GM18861 (cell line): ENCODE results near the gene ANKS1B.
"Not testable (repeated sequence)": the region's sequence is repeated elsewhere in the genome, so short reads cannot be mapped to it uniquely, and the experiment has no call there.

Experiments
- ATAC-seq: cut with Tn5 transposase; IDR thresholded peaks from one replicate; pipeline ENCODE4 v1.9.1; 2021; ENCODE audit not compliant: unreplicated experiment

The ANKS1B gene

GRCh38 chr12:98803468-98804209 lies 1181.1 kb downstream of the ANKS1B start:
- ATAC-seq = no peak

GRCh38 chr12:98799822-98800221 lies 1184.9 kb downstream of the ANKS1B start:
- ATAC-seq = no peak

- ATAC-seq = no peak
Observed at GRCh38 chr12:98799146-98799810, 1185.5 kb downstream of the ANKS1B start.

GRCh38 chr12:98797200-98797599 lies 1187.5 kb downstream of the ANKS1B start:
- ATAC-seq = no peak

GRCh38 chr12:98796745-98797144 lies 1188.0 kb downstream of the ANKS1B start:
- no peak for ATAC-seq

- ATAC-seq = no peak
Observed at GRCh38 chr12:98793121-98793520, 1191.6 kb downstream of the ANKS1B start.

GRCh38 chr12:98791406-98791805 lies 1193.3 kb downstream of the ANKS1B start:
- ATAC-seq = no peak

- no peak for ATAC-seq
Observed at GRCh38 chr12:98788396-98788795, 1196.3 kb downstream of the ANKS1B start.

- no peak for ATAC-seq
Observed at GRCh38 chr12:98786653-98787052, 1198.1 kb downstream of the ANKS1B start.

- no peak for ATAC-seq
Observed at GRCh38 chr12:98783420-98783819, 1201.3 kb downstream of the ANKS1B start.

- ATAC-seq = no peak
Observed at GRCh38 chr12:98780261-98780660, 1204.5 kb downstream of the ANKS1B start.

- ATAC-seq = no peak
Observed at GRCh38 chr12:98772818-98773217, 1211.9 kb downstream of the ANKS1B start.

- no peak for ATAC-seq
Observed at GRCh38 chr12:98771811-98772752, 1212.7 kb downstream of the ANKS1B start.

GRCh38 chr12:98770230-98770629 lies 1214.5 kb downstream of the ANKS1B start:
- no peak for ATAC-seq

GRCh38 chr12:98769068-98769467 lies 1215.7 kb downstream of the ANKS1B start:
- ATAC-seq = no peak

- ATAC-seq = no peak
Observed at GRCh38 chr12:98767248-98767647, 1217.5 kb downstream of the ANKS1B start.

- no peak for ATAC-seq
Observed at GRCh38 chr12:98763656-98764055, 1221.1 kb downstream of the ANKS1B start.

GRCh38 chr12:98758331-98758730 lies 1226.4 kb downstream of the ANKS1B start:
- no peak for ATAC-seq

GRCh38 chr12:98757455-98757854 lies 1227.3 kb downstream of the ANKS1B start:
- no peak for ATAC-seq

GRCh38 chr12:98755855-98756254 lies 1228.9 kb downstream of the ANKS1B start:
- ATAC-seq = not testable (repeated sequence)

GRCh38 chr12:98754095-98754494 lies 1230.6 kb downstream of the ANKS1B start:
- peak; percentile 99 for ATAC-seq
